Measurements from ENCODE around the gene SLC2A8.

Gene SLC2A8

DNA sequence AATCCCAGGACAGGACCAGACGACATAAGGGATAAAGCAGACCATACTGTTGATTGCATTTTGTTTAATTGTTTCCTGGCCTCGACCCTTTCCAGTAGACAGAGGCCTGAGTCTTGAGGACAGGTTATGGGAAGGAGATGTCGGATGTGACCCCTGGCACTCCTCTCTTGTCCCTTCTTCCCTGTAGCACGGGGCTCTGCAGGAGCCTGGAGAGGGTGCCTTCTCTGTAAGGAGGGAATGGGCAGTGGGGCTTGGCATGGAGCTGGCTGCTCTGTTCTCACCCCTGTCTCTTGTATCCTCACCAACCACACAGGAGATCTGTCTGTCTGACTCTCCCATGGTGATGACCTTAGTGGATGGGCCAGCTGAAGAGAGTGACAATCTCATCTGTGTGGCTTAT, 40.1 kb upstream of the SLC2A8 start:
- no peak for DNase-seq (ENCODE audit: low read depth)
- TF ChIP-seq, protein P1, sequence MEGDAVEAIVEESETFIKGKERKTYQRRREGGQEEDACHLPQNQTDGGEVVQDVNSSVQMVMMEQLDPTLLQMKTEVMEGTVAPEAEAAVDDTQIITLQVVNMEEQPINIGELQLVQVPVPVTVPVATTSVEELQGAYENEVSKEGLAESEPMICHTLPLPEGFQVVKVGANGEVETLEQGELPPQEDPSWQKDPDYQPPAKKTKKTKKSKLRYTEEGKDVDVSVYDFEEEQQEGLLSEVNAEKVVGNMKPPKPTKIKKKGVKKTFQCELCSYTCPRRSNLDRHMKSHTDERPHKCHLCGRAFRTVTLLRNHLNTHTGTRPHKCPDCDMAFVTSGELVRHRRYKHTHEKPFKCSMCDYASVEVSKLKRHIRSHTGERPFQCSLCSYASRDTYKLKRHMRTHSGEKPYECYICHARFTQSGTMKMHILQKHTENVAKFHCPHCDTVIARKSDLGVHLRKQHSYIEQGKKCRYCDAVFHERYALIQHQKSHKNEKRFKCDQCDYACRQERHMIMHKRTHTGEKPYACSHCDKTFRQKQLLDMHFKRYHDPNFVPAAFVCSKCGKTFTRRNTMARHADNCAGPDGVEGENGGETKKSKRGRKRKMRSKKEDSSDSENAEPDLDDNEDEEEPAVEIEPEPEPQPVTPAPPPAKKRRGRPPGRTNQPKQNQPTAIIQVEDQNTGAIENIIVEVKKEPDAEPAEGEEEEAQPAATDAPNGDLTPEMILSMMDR (conservative IDR thresholded peaks at IDR 0.05; ENCODE audit: control insufficient read depth, insufficient read depth, low read depth, low read length), result no peak
- H3K4me3 ChIP-seq (ENCODE audit: control insufficient read depth, low read depth, low read length), result no peak overlapping the region

DNA sequence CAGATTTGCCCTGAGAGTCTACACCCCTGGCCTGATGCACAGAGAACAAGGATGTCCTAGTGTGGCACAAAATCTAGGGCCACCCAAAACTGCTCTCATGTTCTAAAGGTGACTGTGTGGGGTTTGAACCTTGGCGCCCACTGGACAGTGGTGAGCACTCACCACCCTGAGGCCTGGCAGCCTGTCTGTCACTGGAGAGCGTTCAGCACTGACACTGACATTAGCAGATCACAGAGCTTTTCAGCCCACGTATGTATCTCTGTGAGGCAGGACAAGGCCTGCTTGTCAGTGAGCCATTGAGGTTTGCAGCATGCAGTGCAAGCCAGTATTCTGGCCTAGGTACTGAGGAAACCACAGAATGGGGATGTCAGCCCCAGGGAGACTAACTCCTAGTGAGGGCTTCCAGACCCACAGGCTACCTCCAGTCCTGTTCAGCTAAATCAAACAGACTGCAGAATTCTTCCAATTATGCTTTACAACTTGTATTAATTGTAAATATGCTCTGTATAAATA, 38.9 kb upstream of the SLC2A8 start:
- no peak for DNase-seq (ENCODE audit: low read depth)
- TF ChIP-seq, protein P1 (conservative IDR thresholded peaks at IDR 0.05; ENCODE audit: control insufficient read depth, insufficient read depth, low read depth, low read length), result no peak
- no peak overlapping the region for H3K4me3 ChIP-seq (ENCODE audit: control insufficient read depth, low read depth, low read length)

DNA sequence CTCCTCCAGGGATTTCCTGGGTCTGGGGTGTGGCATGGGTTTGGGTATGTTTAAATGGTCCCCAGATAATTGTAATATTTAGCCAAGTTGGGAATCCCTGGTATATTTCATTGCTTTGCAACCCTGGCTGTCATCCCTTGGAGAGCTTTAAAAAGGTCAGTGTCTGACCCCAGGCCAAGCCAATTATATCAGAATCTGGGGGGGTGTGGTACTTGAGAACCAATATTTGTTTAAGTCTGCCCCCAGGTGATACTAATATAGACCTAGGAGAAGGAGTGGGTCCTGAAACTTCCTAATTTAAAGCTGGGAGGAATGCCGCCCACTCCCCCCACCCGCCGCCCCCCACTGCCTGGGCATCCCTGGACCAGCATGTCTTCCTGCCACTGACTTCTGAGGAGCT, 38.2 kb upstream of the SLC2A8 start:
- H3K4me3 ChIP-seq (ENCODE audit: control insufficient read depth, low read depth, low read length), result no peak overlapping the region
- no peak for DNase-seq (ENCODE audit: low read depth)

DNA sequence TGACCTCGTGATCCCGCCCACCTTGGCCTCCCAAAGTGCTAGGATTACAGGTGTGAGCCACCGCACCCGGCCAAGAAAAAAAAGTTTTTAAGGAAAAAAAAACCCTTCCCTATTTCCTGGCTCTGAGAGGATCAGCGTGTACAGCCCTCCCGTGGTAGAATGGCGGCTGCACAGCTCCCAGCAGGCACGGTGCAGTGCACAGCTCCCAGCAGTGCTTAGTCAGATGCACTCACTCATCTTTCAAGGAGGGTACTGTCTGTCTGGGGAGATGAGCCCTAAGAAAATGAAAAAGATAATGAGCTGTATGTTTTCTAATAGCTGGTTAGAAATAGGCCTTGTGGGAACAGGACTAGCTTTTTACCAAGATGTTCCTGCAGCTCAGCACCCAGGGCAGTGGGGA, 36.7 kb upstream of the SLC2A8 start:
- TF ChIP-seq, protein P1 (conservative IDR thresholded peaks at IDR 0.05; ENCODE audit: control insufficient read depth, insufficient read depth, low read depth, low read length), result peak; percentile 25
- peak; percentile 31 for DNase-seq (ENCODE audit: low read depth)
- no peak overlapping the region for H3K4me3 ChIP-seq (ENCODE audit: control insufficient read depth, low read depth, low read length)

More for the DNA sequence above, 38.2 kb upstream of the SLC2A8 start:
- TF ChIP-seq, protein P1 (conservative IDR thresholded peaks at IDR 0.05; ENCODE audit: control insufficient read depth, insufficient read depth, low read depth, low read length), result no peak

DNA sequence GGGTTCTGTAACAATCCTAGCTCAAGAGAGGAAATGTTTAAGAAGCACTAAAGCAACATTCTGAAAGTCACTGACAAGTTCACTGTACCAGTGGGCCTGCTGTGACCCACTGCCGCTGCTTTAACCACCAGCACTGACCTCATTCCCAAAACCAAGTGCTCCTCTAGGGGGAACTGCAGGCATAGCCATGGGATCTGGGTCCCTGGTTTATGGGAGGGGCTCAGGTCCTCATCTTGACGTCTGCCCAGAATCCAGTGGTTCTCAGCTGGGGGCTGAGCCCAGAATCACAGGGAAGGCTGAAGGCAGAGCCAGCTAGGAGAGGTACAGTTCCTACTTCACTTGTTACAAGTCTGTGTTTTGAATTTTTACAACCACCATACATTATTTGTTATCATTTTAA, 36.1 kb upstream of the SLC2A8 start:
- peak; percentile 26 for DNase-seq (ENCODE audit: low read depth)
- TF ChIP-seq, protein P1 (conservative IDR thresholded peaks at IDR 0.05; ENCODE audit: control insufficient read depth, insufficient read depth, low read depth, low read length), result peak; percentile 22
- no peak overlapping the region for H3K4me3 ChIP-seq (ENCODE audit: control insufficient read depth, low read depth, low read length)

DNA sequence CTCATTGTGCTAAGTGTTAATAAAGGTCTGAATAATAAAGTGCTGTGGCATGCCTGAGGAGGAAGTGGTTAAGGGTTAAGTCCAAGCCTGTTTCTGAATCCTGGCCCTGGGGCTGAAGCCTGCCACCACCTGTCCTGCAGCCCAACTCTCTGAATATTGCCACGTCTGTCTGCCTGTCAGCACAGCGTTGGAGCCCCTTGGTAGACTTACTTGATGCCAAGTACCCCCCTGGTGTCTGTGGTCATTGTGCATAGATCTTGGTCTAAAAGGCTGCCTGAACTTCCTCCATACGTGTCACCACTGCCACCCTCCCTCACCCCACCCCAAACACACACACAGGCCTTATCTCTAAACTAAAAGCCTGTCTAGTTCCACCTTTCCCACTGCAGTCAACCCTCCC, 35.4 kb upstream of the SLC2A8 start:
- TF ChIP-seq, protein P1 (conservative IDR thresholded peaks at IDR 0.05; ENCODE audit: control insufficient read depth, insufficient read depth, low read depth, low read length), result no peak
- H3K4me3 ChIP-seq (ENCODE audit: control insufficient read depth, low read depth, low read length), result no peak overlapping the region
- no peak for DNase-seq (ENCODE audit: low read depth)

DNA sequence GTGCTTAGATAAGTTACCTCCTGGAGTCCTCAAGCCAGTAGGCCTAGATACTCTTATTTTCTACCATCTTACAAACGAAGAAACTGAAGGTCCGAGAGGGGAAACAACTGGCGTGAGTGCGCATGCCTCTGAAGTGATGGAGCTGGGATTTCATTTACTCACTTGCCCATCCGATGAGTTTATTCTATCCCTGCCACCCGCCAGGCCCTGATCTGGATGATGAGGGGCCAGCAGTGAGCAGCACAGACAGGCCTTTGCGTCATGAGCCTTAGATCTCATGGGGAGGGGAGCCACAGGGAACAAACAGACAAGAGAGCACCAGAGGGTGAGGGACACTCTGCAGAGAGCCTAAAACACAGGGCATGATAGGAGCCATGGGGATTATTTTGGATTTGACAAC, 34.1 kb upstream of the SLC2A8 start:
- no peak for DNase-seq (ENCODE audit: low read depth)
- no peak overlapping the region for H3K4me3 ChIP-seq (ENCODE audit: control insufficient read depth, low read depth, low read length)
- TF ChIP-seq, protein P1 (conservative IDR thresholded peaks at IDR 0.05; ENCODE audit: control insufficient read depth, insufficient read depth, low read depth, low read length), result no peak
